Non-pigmented ciliary epithelial cell (primary cell): ENCODE measurements around the gene SNRK.

Source experiments
- DNase-seq: peaks from one replicate; pipeline ENCODE4 v3.0.0-alpha.2; 2010; ENCODE audit warnings: low read depth

SNRK gene

DNA sequence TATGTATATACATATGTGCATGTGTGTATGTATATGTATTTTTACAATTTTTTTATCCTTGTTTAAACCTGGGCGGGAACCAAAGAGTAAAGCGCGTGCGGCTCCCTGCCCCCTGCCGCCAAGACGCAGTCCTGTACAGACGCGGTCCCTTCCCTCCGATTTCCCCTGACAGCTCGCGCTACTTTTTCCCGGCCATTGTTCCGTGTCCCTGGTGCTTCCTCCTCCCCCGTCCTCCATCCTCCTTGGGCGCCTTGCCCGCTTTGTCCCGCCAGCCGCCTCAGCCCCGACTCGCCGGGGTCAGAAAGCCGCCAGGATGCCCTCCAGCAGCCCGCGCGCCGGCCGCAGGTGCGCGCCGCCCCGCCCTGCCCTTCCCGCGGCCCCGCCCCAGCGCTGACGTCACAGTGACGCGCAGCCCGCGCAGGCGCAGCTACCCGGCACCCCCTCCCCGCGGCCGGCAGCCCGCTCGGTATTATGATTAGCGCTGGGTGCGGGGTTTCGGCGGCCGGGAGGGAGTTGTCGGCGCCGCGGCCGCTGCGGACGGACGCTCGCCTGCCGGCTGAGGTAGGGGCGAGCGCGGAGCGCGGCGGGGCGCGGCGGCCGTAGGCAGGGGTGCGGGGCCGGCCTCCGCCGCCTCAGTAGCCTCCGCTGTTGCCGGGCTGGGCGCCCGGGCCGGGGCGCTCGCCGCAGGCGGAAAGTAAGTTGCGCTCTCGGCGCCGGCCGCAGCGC, at the start of gene SNRK:
SNRK (plus strand) TSS at position 426 of the 726 bp plus-strand sequence. CDS start 16,664 bp downstream, outside the sequence.
- no peak for DNase-seq

- DNase-seq: no peak
These were observed 47.5 kb upstream of the SNRK start for GRCh38 chr3:43238801-43239200.

DNA sequence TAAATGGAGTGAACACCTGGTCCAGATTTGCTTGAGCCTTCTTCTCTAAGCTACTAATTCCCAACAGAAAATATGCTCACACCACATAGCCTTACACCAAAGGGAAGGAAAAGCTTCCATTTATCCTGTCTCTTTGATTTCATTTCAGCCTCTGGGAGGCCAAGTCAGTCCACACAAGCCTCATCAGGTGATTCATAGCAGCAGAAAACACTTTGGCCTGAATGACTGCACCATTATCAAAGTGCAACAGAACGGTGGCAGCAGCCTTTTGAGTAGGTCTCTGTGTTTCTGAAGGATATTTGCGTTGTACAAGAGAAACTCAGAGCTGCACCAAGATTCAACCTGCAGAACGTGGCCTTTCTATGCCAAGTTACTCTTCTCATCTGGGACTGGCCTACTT, 46.6 kb upstream of the SNRK start:
- DNase-seq: no peak

DNA sequence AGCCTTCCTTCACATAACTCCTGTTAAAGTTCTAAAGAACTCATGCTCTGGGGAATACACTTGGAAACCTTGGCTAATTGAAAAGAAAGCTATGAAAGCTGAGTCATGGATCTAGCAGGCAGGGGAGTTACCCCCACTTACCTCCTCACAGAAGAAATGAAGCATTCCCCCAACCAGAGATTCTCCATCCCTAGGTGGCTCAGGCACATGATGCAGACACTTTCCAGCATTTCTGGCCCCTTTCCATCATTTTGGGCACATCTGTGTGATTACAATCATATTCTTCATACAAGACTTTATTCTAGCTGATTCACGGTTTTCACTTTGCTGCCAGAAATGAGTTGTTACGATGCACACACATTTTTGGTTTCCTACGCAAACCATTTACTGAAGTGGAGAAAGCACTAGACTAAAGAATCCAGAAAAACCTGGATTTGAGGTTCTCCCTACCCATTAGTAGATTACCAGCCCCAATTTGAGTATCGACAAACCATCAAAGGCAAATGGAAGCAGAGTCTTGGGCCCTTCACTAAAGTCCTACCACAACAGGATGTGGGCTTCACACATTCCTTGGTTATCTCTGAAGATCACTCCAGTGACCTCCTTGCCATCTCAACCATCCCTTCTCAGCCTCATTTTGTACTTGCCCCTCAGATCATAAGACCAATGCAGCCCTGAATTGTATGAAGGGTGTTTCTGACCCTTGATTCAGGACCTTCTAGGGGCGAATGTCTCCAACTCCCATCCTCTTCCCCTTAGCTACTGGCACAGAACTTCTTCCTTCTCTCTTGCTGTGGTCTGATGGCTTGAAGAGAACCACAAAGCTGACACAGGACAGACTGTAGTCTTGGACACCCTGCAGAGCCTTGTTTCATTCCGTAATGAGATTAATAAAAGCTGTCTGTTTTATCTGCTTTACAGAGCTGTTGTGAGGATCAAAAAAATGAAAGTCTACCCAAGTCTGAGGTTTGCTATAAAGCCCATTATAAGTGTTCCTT, 42.5 kb upstream of the SNRK start:
- no peak for DNase-seq

DNA sequence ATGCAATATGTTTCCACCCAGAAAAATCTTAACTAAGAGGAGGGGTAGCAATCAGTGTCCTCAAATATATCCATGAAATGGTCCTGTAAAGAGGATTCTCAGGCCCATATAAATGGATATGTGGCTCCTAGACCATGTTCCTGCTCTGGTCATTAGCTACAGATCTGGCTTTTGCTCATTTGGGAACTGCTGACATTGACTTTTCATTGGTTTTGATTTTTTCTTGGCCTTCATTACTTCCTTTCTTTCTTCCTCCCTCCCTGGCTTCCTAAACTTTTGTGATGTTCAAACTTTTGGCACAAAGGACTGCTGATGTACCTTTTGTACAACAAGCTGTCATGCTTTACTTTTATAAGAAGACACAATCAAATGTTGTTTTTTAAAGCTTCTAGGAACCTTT, 41.6 kb upstream of the SNRK start:
- no peak for DNase-seq

- no peak for DNase-seq
These were observed 39.4 kb upstream of the SNRK start for GRCh38 chr3:43246976-43247375.

DNA sequence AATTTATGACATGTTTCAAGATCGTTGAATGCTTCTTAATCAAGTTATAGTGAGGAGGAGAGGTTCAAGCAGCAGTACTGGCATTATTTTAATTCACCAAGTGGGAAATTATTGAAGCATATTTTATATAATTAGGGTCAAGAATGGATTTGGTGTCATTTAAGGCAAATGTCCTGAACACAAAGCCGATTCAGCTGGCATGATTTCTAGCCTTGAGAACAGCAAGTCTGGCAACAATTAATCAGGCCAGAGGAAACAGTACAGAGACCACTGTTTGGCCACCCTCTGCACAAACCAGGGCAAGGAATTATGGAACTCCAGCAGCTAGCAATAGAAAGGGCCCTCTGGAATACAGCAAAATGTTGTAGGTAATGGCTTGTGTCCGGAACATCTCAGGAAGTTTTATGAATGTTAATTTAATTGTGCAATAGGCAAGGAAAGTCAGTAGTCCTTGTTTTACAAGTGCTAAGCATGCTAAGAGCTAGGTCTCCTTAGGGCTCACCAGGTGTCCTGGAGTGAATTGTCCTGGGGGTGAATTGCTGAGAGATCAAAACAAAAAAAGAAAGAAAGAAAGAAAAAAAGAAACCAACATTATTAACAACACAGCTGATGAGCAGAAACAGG, 38.7 kb upstream of the SNRK start:
- no peak for DNase-seq

DNA sequence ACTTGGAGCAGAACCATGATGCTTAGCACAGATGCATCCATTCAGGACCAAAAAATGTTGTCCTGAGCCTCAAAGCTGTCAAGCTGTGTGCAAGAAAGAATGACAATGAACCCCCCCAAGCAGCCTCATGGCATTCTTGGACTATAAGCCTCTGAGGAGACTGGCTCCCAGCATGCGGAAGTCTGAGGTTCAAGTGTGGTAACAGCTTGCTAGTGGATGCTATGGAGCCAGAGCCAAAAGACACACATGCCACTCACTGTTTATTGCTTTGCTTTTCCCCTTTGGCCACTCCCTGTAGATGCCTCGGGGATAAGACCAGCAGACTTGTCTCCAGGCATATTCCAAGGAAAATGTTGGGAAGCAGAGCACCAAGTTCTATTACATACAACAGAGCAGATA, 38.2 kb upstream of the SNRK start:
- no peak for DNase-seq

GRCh38 chr3:43248973-43249372, 37.4 kb upstream of the SNRK start:
- no peak for DNase-seq

DNA sequence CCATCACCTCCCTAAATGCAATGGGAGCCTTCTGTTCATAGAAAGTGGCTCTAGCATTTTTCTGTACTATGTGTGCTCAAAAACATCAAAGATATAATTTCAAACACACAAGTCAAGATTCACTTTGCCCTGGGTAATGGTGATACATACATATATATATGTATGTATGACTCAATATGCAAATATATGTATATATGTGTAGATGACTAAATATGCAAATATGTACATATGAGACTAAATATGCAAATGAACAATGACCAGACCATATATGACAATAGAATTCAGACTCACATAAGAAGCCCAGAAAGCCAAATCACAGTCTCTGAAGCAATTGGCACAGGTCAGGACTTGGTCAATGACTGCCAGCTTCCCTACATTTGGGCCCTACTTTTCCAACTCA, 36.9 kb upstream of the SNRK start:
- DNase-seq: no peak

GRCh38 chr3:43253294-43253693, 33.0 kb upstream of the SNRK start:
- no peak for DNase-seq

DNA sequence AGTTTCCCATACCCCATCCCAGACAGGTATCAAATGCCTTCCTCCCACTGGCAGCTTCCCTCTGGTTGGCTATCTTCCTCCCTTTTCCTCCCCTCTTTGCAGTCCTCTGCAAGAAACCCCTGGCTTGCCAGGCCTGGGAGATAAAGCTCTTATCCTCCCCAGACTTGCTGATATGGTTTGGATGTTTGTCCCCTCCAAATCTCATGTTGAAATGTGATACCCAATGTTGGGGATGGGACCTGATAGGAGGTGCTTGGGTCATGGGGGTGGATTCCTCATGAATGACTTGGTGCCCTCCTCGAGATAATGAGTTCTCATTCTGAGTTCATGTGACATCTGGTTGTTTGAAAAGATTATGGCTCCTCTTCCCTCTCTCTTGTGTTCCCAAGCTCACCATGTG, 32.2 kb upstream of the SNRK start:
- DNase-seq: no peak

- DNase-seq: no peak
These were observed 30.7 kb upstream of the SNRK start for GRCh38 chr3:43255662-43256061.

- no peak for DNase-seq
These were observed 29.5 kb upstream of the SNRK start for GRCh38 chr3:43256714-43257461.

GRCh38 chr3:43257850-43258249, 28.5 kb upstream of the SNRK start:
- DNase-seq: no peak

GRCh38 chr3:43259626-43260025, 26.7 kb upstream of the SNRK start:
- DNase-seq: no peak

DNA sequence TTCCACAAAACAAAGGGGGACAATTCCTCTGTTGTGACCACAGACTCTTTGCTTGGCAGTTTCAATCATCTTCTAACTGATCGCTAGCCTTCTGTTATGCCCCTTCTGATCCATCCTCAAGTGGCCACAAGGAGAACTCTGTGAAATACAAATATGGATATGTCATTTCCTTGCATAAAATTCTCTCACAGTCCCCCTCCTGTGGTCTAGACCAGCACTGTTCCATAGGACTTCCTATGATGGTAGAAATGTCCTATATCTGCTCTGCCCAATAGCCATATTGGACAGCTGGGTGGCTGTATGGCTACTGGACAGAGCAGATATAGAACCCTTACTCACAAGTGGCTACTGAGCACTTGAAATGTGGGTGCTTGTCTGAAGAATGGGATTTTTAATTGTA, 25.9 kb upstream of the SNRK start:
- no peak for DNase-seq

DNA sequence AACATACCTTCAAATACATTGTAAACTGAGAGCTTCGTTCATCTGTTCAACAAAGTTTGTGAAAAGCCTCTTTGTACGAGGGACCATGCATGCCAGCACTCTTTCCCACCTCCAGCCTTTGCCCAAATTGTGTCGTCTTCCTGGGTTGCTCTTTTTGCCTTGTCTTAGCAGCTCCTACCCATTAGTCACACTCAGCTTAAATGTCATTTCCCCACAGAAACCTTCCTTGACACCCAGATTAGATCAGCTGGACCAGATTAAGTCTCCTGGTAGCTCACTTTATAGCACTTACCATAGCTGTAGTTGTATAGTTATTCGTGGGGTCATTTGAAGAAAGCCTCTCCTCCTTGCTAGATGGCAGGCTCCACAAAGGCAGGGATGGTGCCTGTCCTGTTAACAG, 24.1 kb upstream of the SNRK start:
- DNase-seq: no peak

GRCh38 chr3:43266451-43266850, 19.9 kb upstream of the SNRK start:
- no peak for DNase-seq

- DNase-seq: no peak
These were observed 19.3 kb upstream of the SNRK start for GRCh38 chr3:43266995-43267394.

- no peak for DNase-seq
These were observed 17.7 kb upstream of the SNRK start for GRCh38 chr3:43268636-43269035.

DNA sequence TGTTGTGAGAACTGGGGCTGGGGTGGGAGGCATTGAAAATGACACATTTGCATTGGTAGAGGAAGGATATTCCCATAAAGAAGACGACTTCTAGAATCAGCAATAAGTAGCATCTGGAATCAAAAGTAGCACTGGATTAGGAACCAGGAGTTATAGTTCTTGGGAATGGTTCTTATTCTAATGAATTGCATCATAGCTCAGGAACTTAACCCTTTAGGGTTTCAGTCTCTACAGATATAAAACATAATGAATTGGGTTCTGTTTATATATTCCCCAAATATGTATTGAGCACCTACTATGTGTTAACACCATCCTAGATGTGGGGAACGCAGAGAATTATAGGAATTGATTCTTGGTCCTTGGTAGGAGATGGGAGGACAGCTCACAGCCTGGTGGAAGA, 16.3 kb upstream of the SNRK start:
- DNase-seq: no peak
